22Rv1 (cell line): ENCODE measurements around the gene CTR9.

ENCODE experiments used
- CTCF ChIP-seq: fragments of 450-650 bp; IDR thresholded peaks from 2 replicates; pipeline ENCODE4 v1.5.1; 2017; ENCODE audit warnings: mild to moderate bottlenecking
- ZFX ChIP-seq: fragments of 450-650 bp; IDR thresholded peaks from 2 replicates; pipeline ENCODE4 v1.6.1; 2017; ENCODE audit warnings: antibody characterized with exemption, borderline replicate concordance

- TF ChIP-seq CTCF (no peak), ZFX (no peak)
Measured at GRCh38 chr11:10808235-10808552, 57.1 kb downstream of the CTR9 start.
